Measurements from ENCODE around the gene KDM4F.

DNA sequence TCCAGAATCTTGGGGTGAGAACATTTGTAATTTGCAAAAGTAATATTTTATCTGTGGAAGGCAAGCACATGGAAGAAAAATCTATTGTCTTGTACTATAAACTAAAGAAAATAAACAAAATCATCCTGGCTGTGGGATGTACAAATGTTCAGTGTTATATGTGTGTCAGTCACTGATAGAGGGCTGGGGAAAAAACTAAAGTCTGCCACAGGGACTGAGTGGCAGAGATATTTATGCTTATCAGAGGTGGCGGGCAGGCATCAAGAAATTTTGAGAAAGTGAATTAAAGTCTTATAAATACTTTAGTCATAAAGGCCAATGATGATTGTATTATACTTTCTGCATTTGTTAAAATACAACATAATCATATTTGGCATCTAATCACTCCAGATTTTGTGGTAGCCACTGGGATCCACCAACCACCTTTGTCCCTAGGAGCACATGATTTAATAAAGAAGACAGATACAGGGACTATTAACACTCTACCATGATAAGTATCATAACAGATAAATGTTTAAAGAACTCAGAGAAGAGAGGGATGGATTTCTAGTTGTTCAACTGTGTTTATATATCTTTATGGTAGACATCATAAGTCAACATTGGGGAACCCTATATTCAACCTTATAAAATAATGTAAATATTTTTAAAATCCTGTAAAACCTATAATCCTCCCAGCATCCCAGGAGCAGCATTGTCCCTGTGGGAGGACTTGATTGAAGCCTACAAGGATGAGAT, 37.8 kb downstream of the KDM4F start:
- TF ChIP-seq, protein P1, sequence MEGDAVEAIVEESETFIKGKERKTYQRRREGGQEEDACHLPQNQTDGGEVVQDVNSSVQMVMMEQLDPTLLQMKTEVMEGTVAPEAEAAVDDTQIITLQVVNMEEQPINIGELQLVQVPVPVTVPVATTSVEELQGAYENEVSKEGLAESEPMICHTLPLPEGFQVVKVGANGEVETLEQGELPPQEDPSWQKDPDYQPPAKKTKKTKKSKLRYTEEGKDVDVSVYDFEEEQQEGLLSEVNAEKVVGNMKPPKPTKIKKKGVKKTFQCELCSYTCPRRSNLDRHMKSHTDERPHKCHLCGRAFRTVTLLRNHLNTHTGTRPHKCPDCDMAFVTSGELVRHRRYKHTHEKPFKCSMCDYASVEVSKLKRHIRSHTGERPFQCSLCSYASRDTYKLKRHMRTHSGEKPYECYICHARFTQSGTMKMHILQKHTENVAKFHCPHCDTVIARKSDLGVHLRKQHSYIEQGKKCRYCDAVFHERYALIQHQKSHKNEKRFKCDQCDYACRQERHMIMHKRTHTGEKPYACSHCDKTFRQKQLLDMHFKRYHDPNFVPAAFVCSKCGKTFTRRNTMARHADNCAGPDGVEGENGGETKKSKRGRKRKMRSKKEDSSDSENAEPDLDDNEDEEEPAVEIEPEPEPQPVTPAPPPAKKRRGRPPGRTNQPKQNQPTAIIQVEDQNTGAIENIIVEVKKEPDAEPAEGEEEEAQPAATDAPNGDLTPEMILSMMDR (IDR thresholded peaks at IDR 0.05) = no peak
- TF ChIP-seq POLR2A (IDR thresholded peaks at IDR 0.05) = no peak
